ENCODE results near the gene NCAPH2.

Gene NCAPH2

GRCh38 chr22:50507991-50508884, at the start of gene NCAPH2:
NCAPH2 (plus strand) TSS chr22:50508224; CDS start chr22:50508338, 114 bp downstream.
- peak within 1 kb of the TSS; percentile 97 for H3K4me3 ChIP-seq (ENCODE audit: low read depth, low read length)
- in situ Hi-C loops (cut with HindIII; ENCODE audit: low sequenced_read_pairs), result no loop called here
- DNase-seq (ENCODE audit: low read depth), result peak; percentile 89
- TF ChIP-seq, protein P1, sequence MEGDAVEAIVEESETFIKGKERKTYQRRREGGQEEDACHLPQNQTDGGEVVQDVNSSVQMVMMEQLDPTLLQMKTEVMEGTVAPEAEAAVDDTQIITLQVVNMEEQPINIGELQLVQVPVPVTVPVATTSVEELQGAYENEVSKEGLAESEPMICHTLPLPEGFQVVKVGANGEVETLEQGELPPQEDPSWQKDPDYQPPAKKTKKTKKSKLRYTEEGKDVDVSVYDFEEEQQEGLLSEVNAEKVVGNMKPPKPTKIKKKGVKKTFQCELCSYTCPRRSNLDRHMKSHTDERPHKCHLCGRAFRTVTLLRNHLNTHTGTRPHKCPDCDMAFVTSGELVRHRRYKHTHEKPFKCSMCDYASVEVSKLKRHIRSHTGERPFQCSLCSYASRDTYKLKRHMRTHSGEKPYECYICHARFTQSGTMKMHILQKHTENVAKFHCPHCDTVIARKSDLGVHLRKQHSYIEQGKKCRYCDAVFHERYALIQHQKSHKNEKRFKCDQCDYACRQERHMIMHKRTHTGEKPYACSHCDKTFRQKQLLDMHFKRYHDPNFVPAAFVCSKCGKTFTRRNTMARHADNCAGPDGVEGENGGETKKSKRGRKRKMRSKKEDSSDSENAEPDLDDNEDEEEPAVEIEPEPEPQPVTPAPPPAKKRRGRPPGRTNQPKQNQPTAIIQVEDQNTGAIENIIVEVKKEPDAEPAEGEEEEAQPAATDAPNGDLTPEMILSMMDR (IDR thresholded peaks at IDR 0.05; ENCODE audit: low read depth, low read length, missing control alignments), result no peak

GRCh38 chr22:50459016-50459415, 49.0 kb upstream of the NCAPH2 start:
- in situ Hi-C loops (cut with HindIII; ENCODE audit: low sequenced_read_pairs), result no loop called here
- no peak overlapping the region for H3K4me3 ChIP-seq (ENCODE audit: low read depth, low read length)
- DNase-seq (ENCODE audit: low read depth), result no peak
- TF ChIP-seq, protein P1 (IDR thresholded peaks at IDR 0.05; ENCODE audit: low read depth, low read length, missing control alignments), result no peak

- TF ChIP-seq, protein P1 (IDR thresholded peaks at IDR 0.05; ENCODE audit: low read depth, low read length, missing control alignments), result no peak
- DNase-seq (ENCODE audit: low read depth), result no peak
- H3K4me3 ChIP-seq (ENCODE audit: low read depth, low read length), result no peak overlapping the region
- in situ Hi-C loops (cut with HindIII; ENCODE audit: low sequenced_read_pairs), result no loop called here
Observed at GRCh38 chr22:50459496-50460140, 48.4 kb upstream of the NCAPH2 start.

- TF ChIP-seq, protein P1 (IDR thresholded peaks at IDR 0.05; ENCODE audit: low read depth, low read length, missing control alignments), result no peak
- H3K4me3 ChIP-seq (ENCODE audit: low read depth, low read length), result no peak overlapping the region
- DNase-seq (ENCODE audit: low read depth), result no peak
- in situ Hi-C loops (cut with HindIII; ENCODE audit: low sequenced_read_pairs), result no loop called here
Observed at GRCh38 chr22:50460938-50461337, 47.1 kb upstream of the NCAPH2 start.

DNA sequence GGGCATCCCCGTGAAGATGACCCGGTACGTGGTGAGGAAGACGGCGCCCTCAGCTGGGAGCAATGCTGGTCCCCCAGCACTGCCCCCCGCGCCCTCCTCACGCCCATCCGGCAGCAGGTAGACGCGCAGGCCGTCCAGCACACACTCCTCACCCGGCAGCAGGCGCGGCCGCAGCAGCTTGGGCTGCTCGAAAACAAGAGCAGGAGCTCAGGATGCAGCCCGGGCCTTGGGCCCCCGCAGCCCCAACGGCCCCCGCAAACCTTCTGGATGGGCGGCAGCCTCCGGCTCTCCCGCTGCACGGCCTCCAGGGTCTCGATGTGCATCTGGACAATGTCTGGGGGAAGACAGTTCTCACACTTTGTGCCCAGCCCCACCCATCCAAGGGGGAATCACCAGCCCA, 46.5 kb upstream of the NCAPH2 start:
- TF ChIP-seq, protein P1 (IDR thresholded peaks at IDR 0.05; ENCODE audit: low read depth, low read length, missing control alignments), result no peak
- no peak for DNase-seq (ENCODE audit: low read depth)
- no peak overlapping the region for H3K4me3 ChIP-seq (ENCODE audit: low read depth, low read length)
- in situ Hi-C loops (cut with HindIII; ENCODE audit: low sequenced_read_pairs), result no loop called here

DNA sequence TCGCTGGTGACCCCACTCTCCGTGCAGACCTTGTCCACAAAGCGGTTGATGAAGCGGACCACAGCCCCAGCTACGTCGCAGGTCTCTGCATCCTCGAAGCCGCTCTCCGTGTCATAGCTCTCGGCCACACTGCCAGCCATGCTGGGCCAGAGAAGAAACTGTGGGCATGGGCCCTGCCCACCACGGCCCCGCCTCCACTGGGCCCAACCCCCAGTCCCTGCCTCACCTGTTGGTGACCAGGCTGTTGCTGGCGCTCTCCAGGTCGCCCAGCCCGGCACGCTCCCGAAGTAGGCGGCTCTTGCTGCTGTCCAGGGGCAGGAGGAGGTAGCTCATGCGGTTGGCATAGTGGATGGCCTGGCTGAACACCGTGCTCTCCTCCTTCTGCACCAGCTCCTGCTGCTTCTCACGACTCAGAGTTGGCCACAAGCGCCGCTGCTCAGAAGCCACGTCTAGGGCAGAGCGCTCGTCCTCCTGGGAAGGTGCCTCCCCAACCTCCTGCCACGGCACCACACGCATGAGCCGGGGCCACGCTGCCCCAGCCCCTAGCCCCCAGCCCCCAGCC, 46.0 kb upstream of the NCAPH2 start:
- no peak for DNase-seq (ENCODE audit: low read depth)
- no peak overlapping the region for H3K4me3 ChIP-seq (ENCODE audit: low read depth, low read length)
- in situ Hi-C loops (cut with HindIII; ENCODE audit: low sequenced_read_pairs), result no loop called here
- TF ChIP-seq, protein P1 (IDR thresholded peaks at IDR 0.05; ENCODE audit: low read depth, low read length, missing control alignments), result no peak
